ENCODE results near the gene VIM.
"Not testable (repeated sequence)": the region's sequence is repeated elsewhere in the genome, so short reads cannot be mapped to it uniquely, and the experiment has no call there.

Gene VIM

GRCh38 chr10:17247210-17247609, 19.2 kb downstream of the VIM start:
- TF ChIP-seq CTCF (IDR thresholded peaks at IDR 0.05; ENCODE audit: extremely low read depth, insufficient read depth, missing control alignments) = no peak
- no peak for DNase-seq (ENCODE audit: low spot score)
- in situ Hi-C loops (cut with MboI; ENCODE audit: low pct_unique_long_range_greater_than_20kb, low sequenced_read_pairs, unreplicated experiment) = no loop called here

GRCh38 chr10:17248964-17249363, 20.9 kb downstream of the VIM start:
- in situ Hi-C loops (cut with MboI; ENCODE audit: low pct_unique_long_range_greater_than_20kb, low sequenced_read_pairs, unreplicated experiment) = no loop called here
- no peak for DNase-seq (ENCODE audit: low spot score)
- TF ChIP-seq CTCF (IDR thresholded peaks at IDR 0.05; ENCODE audit: extremely low read depth, insufficient read depth, missing control alignments) = no peak

GRCh38 chr10:17249820-17250219, 21.8 kb downstream of the VIM start:
- TF ChIP-seq CTCF (IDR thresholded peaks at IDR 0.05; ENCODE audit: extremely low read depth, insufficient read depth, missing control alignments) = no peak
- DNase-seq (ENCODE audit: low spot score) = no peak
- in situ Hi-C loops (cut with MboI; ENCODE audit: low pct_unique_long_range_greater_than_20kb, low sequenced_read_pairs, unreplicated experiment) = loop anchor here (10.0 kb wide), 1 partner anchor 405 kb away; no protein-coding TSS in a partner anchor

DNA sequence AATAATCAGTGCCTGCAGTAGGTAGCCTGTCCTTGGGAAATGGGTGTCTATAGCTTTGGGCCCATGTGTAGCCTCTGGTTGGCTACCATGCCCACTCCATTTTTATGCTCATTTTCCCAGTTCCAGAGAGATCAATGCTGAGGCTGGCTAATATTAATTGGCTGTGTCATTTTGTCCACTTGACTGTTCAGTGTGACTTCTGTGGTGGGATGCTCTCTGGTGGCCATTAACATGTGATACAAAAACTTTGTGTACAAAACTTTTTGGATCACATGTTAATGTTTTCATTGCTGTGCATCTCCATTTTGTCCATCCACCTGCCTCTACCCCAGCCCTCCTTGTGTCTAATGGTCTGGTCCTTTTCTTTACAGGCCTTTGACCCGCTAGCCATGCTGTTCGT, 22.7 kb downstream of the VIM start:
- no peak for DNase-seq (ENCODE audit: low spot score)
- in situ Hi-C loops (cut with MboI; ENCODE audit: low pct_unique_long_range_greater_than_20kb, low sequenced_read_pairs, unreplicated experiment) = loop anchor here (10.0 kb wide), 1 partner anchor 406 kb away; no protein-coding TSS in a partner anchor
- peak; percentile 23 for TF ChIP-seq CTCF (IDR thresholded peaks at IDR 0.05; ENCODE audit: extremely low read depth, insufficient read depth, missing control alignments)

DNA sequence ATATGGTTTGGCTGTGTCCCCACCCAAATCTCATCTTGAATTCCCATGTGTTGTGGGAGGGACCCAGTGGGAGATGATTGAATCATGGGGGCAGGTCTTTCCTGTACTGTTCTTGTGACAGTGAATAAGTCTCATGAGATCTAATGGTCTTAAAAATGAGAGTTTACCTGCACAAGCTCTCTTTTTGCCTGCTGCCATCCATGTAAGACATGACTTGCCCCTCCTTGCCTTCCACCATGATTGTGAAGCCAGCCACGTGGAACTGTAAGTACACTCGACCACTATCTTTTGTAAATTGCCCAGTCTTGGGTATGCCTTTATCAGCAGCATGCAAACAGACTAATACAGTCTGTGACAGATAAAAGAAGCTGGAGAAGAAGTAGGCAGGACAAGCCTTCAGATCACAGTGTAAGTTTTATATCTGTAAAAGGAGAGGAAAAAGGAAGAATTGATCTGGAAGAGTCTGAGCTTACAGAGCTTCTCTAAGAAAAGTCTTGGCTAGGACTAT, 26.6 kb downstream of the VIM start:
- in situ Hi-C loops (cut with MboI; ENCODE audit: low pct_unique_long_range_greater_than_20kb, low sequenced_read_pairs, unreplicated experiment) = loop anchor here (10.0 kb wide), 1 partner anchor 410 kb away; no protein-coding TSS in a partner anchor
- not testable (repeated sequence) for DNase-seq (ENCODE audit: low spot score)

- in situ Hi-C loops (cut with MboI; ENCODE audit: low pct_unique_long_range_greater_than_20kb, low sequenced_read_pairs, unreplicated experiment) = loop anchor here (10.0 kb wide), 1 partner anchor 411 kb away; no protein-coding TSS in a partner anchor
- no peak for TF ChIP-seq CTCF (IDR thresholded peaks at IDR 0.05; ENCODE audit: extremely low read depth, insufficient read depth, missing control alignments)
- no peak for DNase-seq (ENCODE audit: low spot score)
Measured at GRCh38 chr10:17255512-17255911, 27.5 kb downstream of the VIM start.

GRCh38 chr10:17256051-17256450, 28.0 kb downstream of the VIM start:
- in situ Hi-C loops (cut with MboI; ENCODE audit: low pct_unique_long_range_greater_than_20kb, low sequenced_read_pairs, unreplicated experiment) = loop anchor here (10.0 kb wide), 1 partner anchor 411 kb away; no protein-coding TSS in a partner anchor
- no peak for DNase-seq (ENCODE audit: low spot score)
- TF ChIP-seq CTCF (IDR thresholded peaks at IDR 0.05; ENCODE audit: extremely low read depth, insufficient read depth, missing control alignments) = no peak

Measured in GM13977 (cell line).